ENCODE data around the gene SLC47A1.

DNA sequence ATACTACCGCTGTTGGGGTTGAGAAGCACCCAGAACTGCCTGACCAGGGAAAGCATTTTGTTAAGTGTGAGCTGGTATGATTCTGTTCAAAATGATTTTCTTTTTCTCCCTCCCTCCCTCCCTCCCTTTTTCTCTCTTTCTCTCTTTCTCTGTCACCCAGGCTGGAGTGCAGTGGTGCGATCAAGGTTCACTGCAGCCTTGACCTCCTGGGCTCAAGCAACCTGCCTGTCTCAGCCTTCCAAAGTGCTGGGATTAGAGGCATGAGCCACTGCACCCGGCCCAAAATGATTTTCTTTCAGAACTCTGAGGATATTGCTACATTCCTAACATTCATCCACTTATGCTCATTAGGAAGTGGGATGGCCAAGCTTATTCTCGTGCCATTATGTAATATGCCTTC is 41.3 kb downstream of the SLC47A1 start:
- TF ChIP-seq POLR2AphosphoS5 (IDR thresholded peaks at IDR 0.05) (no peak), CTCF (IDR thresholded peaks at IDR 0.05) (no peak)

Data from stomach (tissue), 4 donors.